Thoracic aorta (tissue), 2 donors: ENCODE measurements around the gene FGF6. TPM values are rescaled to one million over a fixed set of nuclear protein-coding genes. Genes with fewer than 3 reads are reported as not detected.

ENCODE experiments used
- ATAC-seq: fragments of 150-250 bp; one replicate; pipeline ENCODE4 v1.8.0; 2017; ENCODE audit warnings: low read depth; ENCODE audit not compliant: insufficient number of reproducible peaks, low FRiP score
- DNase-seq: peaks from one replicate; pipeline ENCODE4 v3.0.0-alpha.2; 2020; ENCODE audit warnings: low spot score
- H3K27ac ChIP-seq, 2 donors: fragments of 200-600 bp; sonication (generic); 1 replicate in 1 of 2; 2 replicates in 1 of 2; pipeline ENCODE4 v1.5.1; 2016; ENCODE audit warnings: mild to moderate bottlenecking in 2 of 2, moderate library complexity in 2 of 2
- H3K27me3 ChIP-seq: fragments of 200-600 bp; sonication (generic); replicated peaks from 2 replicates; pipeline ENCODE4 v1.6.0; 2016; ENCODE audit warnings: mild to moderate bottlenecking; ENCODE audit not compliant: insufficient read depth
- H3K36me3 ChIP-seq: fragments of 200-600 bp; sonication (generic); one replicate; pipeline ENCODE4 v1.5.1; 2016
- H3K4me1 ChIP-seq, 2 donors: fragments of 200-600 bp; sonication (generic); 1 replicate in 1 of 2; 2 replicates in 1 of 2; pipeline versions ENCODE4 v1.5.1 to v1.6.0; 2016; ENCODE audit warnings: low read depth in 2 of 2, mild to moderate bottlenecking in 1 of 2; ENCODE audit not compliant: control insufficient read depth in 1 of 2
- H3K4me3 ChIP-seq: fragments of 200-600 bp; sonication (generic); 2 replicates; pipeline ENCODE4 v1.5.1; 2016; ENCODE audit warnings: mild to moderate bottlenecking
- H3K9me3 ChIP-seq: fragments of 200-600 bp; sonication (generic); 2 replicates; pipeline ENCODE4 v1.5.1; 2016
- total RNA-seq, 2 donors: library from RNA; depleted of rRNA; stranded (reverse); fragments of >200 nt; gene quantifications; one replicate each; pipeline versions ENCODE4 v1.1.0 to v1.2.3, GENCODE V29; 2016
- TF ChIP-seq, protein P1 (sequence below): fragments of 200-600 bp; sonication (generic); IDR thresholded peaks from one replicate; pipeline ENCODE4 v1.5.1; 2019; ENCODE audit warnings: antibody characterized with exemption

FGF6 gene
- total RNA-seq, 2 donors from 2014 or later: not detected

DNA sequence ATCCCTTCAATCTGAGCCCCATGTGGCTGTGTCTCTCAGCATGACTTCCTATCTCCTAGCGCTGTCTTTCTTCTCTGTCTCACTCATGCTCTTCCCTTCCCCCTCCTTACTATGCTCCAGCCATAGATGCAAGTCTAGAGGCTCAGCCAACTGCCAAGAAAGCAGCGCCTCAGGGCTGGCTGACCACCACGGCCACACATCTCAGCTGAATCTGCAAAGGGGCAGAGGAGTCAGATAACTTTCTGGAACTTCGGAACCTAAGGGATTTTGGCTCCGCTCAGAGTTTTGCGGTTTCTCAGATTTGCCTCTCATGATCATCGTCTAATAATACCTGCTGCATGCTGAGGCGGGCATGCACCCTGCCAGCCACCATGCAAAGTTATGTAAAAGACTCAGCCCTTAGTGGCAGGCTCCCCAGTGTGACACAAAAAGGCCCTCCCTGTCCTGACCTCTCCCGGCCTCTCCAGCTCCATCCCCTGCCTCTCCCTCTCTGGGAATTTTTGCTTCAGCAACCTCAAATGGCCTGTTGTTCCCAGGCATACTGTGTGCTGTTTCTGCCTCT lies 5.0 kb upstream of the FGF6 start:
- ATAC-seq: no peak
- no peaks in the 10 kb centered on the region for H3K36me3 ChIP-seq
- H3K27ac ChIP-seq: no peak overlapping the region
- H3K9me3 ChIP-seq: no peaks in the 10 kb centered on the region
- TF ChIP-seq, protein P1, sequence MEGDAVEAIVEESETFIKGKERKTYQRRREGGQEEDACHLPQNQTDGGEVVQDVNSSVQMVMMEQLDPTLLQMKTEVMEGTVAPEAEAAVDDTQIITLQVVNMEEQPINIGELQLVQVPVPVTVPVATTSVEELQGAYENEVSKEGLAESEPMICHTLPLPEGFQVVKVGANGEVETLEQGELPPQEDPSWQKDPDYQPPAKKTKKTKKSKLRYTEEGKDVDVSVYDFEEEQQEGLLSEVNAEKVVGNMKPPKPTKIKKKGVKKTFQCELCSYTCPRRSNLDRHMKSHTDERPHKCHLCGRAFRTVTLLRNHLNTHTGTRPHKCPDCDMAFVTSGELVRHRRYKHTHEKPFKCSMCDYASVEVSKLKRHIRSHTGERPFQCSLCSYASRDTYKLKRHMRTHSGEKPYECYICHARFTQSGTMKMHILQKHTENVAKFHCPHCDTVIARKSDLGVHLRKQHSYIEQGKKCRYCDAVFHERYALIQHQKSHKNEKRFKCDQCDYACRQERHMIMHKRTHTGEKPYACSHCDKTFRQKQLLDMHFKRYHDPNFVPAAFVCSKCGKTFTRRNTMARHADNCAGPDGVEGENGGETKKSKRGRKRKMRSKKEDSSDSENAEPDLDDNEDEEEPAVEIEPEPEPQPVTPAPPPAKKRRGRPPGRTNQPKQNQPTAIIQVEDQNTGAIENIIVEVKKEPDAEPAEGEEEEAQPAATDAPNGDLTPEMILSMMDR: no peak
- H3K27me3 ChIP-seq: no peaks in the 10 kb centered on the region
- no peak overlapping the region for H3K4me3 ChIP-seq
- DNase-seq: no peak
- no peaks in the 10 kb centered on the region for H3K4me1 ChIP-seq

- H3K27me3 ChIP-seq: no peaks in the 10 kb centered on the region
- no peak for DNase-seq
- no peak overlapping the region for H3K4me3 ChIP-seq
- H3K36me3 ChIP-seq: no peaks in the 10 kb centered on the region
- H3K4me1 ChIP-seq: no peaks in the 10 kb centered on the region
- TF ChIP-seq, protein P1: no peak
- H3K27ac ChIP-seq: no peak overlapping the region
- H3K9me3 ChIP-seq: no peaks in the 10 kb centered on the region
- no peak for ATAC-seq
These were observed 4.2 kb upstream of the FGF6 start for GRCh38 chr12:4449851-4450221.

DNA sequence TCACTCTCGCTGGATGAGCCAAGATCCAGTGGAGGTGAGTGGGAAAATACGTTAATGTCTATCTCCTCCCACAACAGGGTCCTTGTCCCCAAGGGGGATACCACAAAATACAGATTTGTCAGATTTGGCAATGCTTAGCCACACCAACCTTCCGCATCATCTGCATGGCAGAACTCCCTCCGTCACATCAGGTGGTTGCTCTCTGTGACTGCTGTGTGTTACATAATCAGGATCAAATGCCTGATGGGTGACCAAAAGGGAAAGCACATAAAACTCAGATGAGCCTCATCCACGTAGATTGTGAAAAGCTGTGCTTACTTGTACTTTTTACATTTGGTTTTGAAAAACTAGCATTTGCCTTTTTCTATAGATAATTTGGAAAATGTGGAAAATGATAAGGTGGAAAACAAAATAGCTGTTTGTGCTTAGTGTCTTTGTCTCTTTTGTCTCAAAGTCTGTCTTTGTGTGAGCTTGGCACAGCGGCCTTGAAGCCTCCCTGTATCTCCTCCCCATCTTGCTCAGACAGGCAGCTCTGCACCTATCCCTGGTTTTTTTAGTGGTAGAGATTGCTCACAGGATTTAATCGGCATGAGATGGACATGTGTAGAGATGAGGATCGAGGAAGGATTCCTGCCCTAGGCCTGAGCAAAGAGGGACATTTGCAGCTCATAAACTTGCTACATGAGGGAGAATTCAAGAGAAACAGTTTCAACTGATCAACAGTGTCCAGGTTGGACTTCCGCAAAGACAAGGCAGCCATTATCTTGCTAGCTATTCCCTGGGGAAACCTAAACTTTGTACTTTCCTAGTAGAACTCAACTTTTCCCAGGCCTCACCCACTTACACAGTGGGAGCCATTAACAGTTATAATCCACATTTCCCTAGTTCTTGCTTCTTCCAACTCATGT lies 3.6 kb upstream of the FGF6 start:
- H3K27ac ChIP-seq: no peak overlapping the region
- H3K4me1 ChIP-seq: no peaks in the 10 kb centered on the region
- no peaks in the 10 kb centered on the region for H3K36me3 ChIP-seq
- no peak overlapping the region for H3K4me3 ChIP-seq
- no peak for ATAC-seq
- TF ChIP-seq, protein P1: no peak
- H3K27me3 ChIP-seq: no peaks in the 10 kb centered on the region
- H3K9me3 ChIP-seq: no peaks in the 10 kb centered on the region
- no peak for DNase-seq

DNA sequence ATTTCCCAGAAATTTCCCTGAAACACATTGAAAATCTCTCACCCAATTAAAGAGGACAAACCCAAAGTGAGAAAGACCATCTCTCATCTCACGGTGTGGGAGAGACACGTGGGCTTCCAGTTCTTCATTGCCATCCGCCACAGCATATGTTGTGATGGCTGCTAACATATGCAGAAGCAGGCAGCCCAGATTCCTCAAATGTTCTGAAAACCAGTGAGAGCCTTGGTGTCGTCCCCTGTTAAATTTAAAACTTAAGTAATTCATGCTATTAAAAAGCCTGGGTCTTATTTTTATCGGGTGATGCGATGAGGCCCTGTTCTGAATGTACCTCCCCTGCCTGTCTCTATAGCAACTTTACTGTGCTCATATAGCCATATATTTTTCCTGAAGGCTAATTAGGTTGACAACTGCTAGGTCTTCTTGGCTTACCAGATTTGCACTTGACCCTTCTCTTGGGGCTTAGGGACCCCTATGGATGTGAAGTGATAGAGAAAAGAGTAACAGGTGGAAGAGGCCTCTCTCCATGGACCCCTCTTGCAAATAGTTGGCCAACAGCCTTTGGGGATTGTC lies 2.8 kb upstream of the FGF6 start:
- no peak overlapping the region for H3K27ac ChIP-seq
- no peaks in the 10 kb centered on the region for H3K36me3 ChIP-seq
- H3K27me3 ChIP-seq: no peaks in the 10 kb centered on the region
- H3K9me3 ChIP-seq: no peaks in the 10 kb centered on the region
- H3K4me1 ChIP-seq: no peaks in the 10 kb centered on the region
- TF ChIP-seq, protein P1: no peak
- ATAC-seq (no peak), DNase-seq (no peak)
- H3K4me3 ChIP-seq: no peak overlapping the region

DNA sequence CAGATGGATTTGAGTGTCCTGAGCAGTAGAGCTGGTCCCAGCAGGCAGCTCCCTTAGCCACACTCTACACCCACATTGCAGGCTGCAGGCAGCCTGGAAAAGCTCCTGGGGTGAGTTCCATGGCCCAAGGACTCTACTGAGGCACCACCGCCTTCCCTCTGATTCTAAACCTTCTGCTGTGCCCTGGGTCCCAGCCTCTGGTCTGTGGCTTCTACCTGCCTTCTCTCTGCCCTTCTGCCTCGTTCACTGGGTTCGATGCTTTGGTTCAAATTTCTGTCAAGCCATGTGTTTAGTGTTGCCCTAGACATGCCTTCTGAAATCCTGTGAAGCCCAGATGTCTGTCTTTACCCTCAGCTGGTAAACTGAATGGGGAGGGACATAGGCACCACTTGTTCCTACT lies 1.5 kb upstream of the FGF6 start:
- DNase-seq: no peak
- H3K36me3 ChIP-seq: no peaks in the 10 kb centered on the region
- TF ChIP-seq, protein P1: no peak
- H3K27ac ChIP-seq: no peak overlapping the region
- no peak for ATAC-seq
- no peaks in the 10 kb centered on the region for H3K27me3 ChIP-seq
- H3K4me3 ChIP-seq: no peak overlapping the region
- H3K4me1 ChIP-seq: no peaks in the 10 kb centered on the region
- H3K9me3 ChIP-seq: no peaks in the 10 kb centered on the region
